GM10248 (cell line): ENCODE results near the gene GPC6.

ENCODE experiments used
- CTCF ChIA-PET: fragments of 300-600 bp; sonication (Branson Sonifier 250); formaldehyde crosslinking; extraction: SDS; loops from one replicate; lab custom pipeline; 2021; ENCODE audit warnings: antibody characterized with exemption; lab: Yijun Ruan, JAX
- POLR2A ChIA-PET: fragments of 350-650 bp; sonication (Branson Sonifier 250); formaldehyde crosslinking; extraction: SDS; loops from one replicate; lab custom pipeline; 2020; ENCODE audit warnings: antibody characterized with exemption; lab: Yijun Ruan, JAX
- DNase-seq: peaks from one replicate; pipeline ENCODE4 v3.0.0; 2012; ENCODE audit errors: extremely low spot score
- TF ChIP-seq, protein P1 (sequence below): IDR thresholded peaks from 2 replicates; pipeline ENCODE4 v1.5.1; 2012; ENCODE audit warnings: mild to moderate bottlenecking, low read depth; ENCODE audit errors: extremely low read depth, missing control alignments, control extremely low read depth

GPC6 gene

DNA sequence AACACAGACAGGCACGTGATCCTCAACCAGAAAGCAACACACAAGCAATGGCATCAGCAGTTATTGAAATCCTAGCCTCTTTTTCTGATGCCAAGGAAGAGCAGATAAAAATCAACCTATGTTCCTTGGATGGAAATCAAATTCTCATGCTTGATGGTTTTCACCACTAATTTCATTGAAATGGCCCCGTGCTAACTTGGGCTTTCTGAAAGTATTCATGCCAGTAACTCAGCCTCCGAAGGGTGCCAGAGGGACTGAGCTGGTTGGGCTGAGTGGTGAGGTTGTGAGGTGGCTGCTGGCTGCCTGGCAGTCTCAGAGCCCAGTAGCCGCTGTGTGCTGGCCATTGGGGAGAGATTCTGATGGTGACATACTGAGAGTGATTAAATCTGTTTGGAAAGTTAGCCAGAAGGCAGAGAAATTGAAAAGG is 943.6 kb downstream of the GPC6 start:
- no peak for DNase-seq
- CTCF ChIA-PET: no interaction called here
- POLR2A ChIA-PET: no interaction called here
- TF ChIP-seq, protein P1, sequence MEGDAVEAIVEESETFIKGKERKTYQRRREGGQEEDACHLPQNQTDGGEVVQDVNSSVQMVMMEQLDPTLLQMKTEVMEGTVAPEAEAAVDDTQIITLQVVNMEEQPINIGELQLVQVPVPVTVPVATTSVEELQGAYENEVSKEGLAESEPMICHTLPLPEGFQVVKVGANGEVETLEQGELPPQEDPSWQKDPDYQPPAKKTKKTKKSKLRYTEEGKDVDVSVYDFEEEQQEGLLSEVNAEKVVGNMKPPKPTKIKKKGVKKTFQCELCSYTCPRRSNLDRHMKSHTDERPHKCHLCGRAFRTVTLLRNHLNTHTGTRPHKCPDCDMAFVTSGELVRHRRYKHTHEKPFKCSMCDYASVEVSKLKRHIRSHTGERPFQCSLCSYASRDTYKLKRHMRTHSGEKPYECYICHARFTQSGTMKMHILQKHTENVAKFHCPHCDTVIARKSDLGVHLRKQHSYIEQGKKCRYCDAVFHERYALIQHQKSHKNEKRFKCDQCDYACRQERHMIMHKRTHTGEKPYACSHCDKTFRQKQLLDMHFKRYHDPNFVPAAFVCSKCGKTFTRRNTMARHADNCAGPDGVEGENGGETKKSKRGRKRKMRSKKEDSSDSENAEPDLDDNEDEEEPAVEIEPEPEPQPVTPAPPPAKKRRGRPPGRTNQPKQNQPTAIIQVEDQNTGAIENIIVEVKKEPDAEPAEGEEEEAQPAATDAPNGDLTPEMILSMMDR: no peak

DNA sequence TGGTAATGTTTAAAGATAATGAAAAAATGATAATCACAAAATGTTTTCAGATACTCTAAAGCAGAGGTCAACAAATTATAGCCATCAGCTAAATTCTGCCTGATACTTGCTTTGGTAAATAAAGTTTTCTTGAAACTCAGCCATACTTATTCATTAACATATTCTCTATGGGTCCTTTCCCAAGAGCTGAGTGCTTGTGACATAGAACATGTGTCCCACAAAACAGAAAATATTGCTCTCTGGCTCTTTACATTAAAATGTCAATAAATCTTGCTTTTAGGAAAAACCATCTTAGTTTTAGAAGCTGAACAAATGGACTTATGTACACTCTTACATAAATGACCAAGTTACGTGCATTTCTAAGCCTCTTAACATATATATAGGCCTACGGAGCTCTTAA is 945.8 kb downstream of the GPC6 start:
- POLR2A ChIA-PET: no interaction called here
- TF ChIP-seq, protein P1: no peak
- no peak for DNase-seq
- CTCF ChIA-PET: interaction anchor here (0.9 to 1.5 kb wide), 4 partner anchors 15 to 191 kb away, joined by 3 to 5 read pairs (median 4); no protein-coding TSS in a partner anchor

- TF ChIP-seq, protein P1: no peak
- POLR2A ChIA-PET: no interaction called here
- DNase-seq: no peak
- CTCF ChIA-PET: interaction anchor here (0.8 to 1.5 kb wide), 3 partner anchors 14 to 25 kb away, joined by 3 to 5 read pairs (median 3); no protein-coding TSS in a partner anchor
These were observed 946.8 kb downstream of the GPC6 start for GRCh38 chr13:94173312-94173854.

- DNase-seq: no peak
- ChIA-PET POLR2A (no interaction called here), CTCF (interaction anchor here (0.7 to 1.5 kb wide), 3 partner anchors 8 to 18 kb away, joined by 3 to 5 read pairs (median 3); no protein-coding TSS in a partner anchor)
These were observed 947.4 kb downstream of the GPC6 start for GRCh38 chr13:94174009-94174408.

GRCh38 chr13:94175076-94175475 is 948.5 kb downstream of the GPC6 start:
- DNase-seq: no peak
- ChIA-PET CTCF (interaction anchor here (1.1 to 1.3 kb wide), 2 partner anchors 9 to 14 kb away, joined by 3 read pairs; no protein-coding TSS in a partner anchor), POLR2A (no interaction called here)
- TF ChIP-seq, protein P1: no peak

More at GRCh38 chr13:94174009-94174408, 947.4 kb downstream of the GPC6 start:
- TF ChIP-seq, protein P1: no peak

DNA sequence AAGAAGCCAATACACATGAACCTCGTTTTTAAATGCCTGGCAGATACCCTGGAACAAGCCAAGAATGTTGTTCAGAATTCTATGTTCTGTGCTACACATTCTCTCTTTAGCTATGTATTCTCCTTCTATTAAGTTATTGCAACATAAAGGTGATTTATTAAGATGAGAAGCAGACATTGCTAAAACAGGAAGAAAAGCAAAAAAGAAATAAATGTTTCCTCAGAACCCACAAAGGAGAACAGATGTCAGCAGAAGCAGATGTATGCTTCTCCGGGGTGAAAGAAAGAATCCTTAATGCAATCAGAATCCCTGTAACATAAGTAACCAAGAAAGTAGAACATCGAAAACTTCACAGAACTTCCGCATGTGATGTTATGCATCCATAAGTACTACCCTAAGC is 950.0 kb downstream of the GPC6 start:
- POLR2A ChIA-PET: no interaction called here
- TF ChIP-seq, protein P1: no peak
- no peak for DNase-seq
- CTCF ChIA-PET: no interaction called here

GRCh38 chr13:94177041-94177440 is 950.4 kb downstream of the GPC6 start:
- POLR2A ChIA-PET: no interaction called here
- CTCF ChIA-PET: no interaction called here
- no peak for DNase-seq
- TF ChIP-seq, protein P1: no peak
